Measurements from ENCODE around the gene FAM221B. TPM values are rescaled to one million over a fixed set of nuclear protein-coding genes. Genes with fewer than 3 reads are reported as not detected.
A peak's percentile ranks its signal among the peaks of the same experiment; 100 is the strongest.

FAM221B gene
- total RNA-seq, 4 donors from 2014 or later: not detected

GRCh38 chr9:35852267-35852815 is 23.8 kb upstream of the FAM221B start:
- ATAC-seq: no peak
- TF ChIP-seq, protein P1, sequence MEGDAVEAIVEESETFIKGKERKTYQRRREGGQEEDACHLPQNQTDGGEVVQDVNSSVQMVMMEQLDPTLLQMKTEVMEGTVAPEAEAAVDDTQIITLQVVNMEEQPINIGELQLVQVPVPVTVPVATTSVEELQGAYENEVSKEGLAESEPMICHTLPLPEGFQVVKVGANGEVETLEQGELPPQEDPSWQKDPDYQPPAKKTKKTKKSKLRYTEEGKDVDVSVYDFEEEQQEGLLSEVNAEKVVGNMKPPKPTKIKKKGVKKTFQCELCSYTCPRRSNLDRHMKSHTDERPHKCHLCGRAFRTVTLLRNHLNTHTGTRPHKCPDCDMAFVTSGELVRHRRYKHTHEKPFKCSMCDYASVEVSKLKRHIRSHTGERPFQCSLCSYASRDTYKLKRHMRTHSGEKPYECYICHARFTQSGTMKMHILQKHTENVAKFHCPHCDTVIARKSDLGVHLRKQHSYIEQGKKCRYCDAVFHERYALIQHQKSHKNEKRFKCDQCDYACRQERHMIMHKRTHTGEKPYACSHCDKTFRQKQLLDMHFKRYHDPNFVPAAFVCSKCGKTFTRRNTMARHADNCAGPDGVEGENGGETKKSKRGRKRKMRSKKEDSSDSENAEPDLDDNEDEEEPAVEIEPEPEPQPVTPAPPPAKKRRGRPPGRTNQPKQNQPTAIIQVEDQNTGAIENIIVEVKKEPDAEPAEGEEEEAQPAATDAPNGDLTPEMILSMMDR (IDR thresholded peaks at IDR 0.05): no peak
- TF ChIP-seq POLR2A (IDR thresholded peaks at IDR 0.05) (no peak), POLR2AphosphoS5 (IDR thresholded peaks at IDR 0.05) (no peak)
- H3K4me1 ChIP-seq: peaks cover 2 to 16% (median 4%) of the 10 kb centered on the region in 3 donors
- no peaks in the 10 kb centered on the region for H3K9me3 ChIP-seq
- H3K27ac ChIP-seq: no peak overlapping the region
- H3K36me3 ChIP-seq: peaks cover 0 to 49% of the 10 kb centered on the region in 2 donors
- no peak overlapping the region for H3K4me3 ChIP-seq
- 83% methylated on average over 1 of the region's 2 CpGs; no CpG with 5 or more reads in 1 of the 2 donors for WGBS, 2 donors (ENCODE audit: low coverage in 1 of 2)
- no peaks in the 10 kb centered on the region for H3K27me3 ChIP-seq

DNA sequence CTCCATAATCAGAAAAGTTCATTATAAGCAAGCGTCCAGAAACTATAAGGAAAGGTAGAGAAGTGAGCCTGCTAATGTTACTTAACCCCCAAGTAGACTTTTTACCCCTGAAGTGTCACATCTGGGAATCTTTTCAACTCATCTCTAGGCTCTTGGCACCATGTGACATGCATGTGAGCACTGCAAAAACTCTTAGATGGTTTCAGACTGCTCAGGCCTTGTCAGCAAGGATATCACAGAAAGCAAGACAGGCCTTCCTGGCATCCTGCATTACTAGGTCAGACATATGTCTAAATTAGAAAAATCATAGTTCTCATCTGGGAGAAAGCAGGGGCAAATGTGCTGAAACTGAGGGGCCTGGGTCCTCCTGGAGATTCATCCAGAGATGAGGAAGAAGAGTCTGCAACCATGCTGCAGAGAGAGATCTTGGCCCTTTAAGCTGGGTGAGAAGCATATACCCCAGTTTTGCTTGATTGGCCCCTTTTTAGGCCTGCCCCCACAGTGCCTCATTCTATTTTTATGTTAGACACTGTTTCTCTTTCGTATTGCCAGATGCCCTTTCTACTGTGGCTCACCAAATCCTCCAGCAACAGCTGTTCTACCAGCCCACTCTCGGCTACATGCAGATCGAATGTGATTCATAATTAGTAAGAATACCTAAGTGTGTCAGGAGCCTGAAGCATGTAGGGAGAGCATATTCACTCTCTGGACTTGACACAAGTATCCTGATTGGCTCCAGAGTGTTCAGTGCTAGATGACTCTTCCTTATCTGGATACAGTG is 19.4 kb upstream of the FAM221B start:
- H3K27ac ChIP-seq: peak overlapping the region; percentile 14 to 83 (median 80)
- peaks cover 0 to 34% of the 10 kb centered on the region in 2 donors for H3K36me3 ChIP-seq
- no peak overlapping the region for H3K4me3 ChIP-seq
- no peak for TF ChIP-seq POLR2A (IDR thresholded peaks at IDR 0.05)
- peak; percentile 68 for TF ChIP-seq POLR2AphosphoS5 (IDR thresholded peaks at IDR 0.05)
- TF ChIP-seq, protein P1 (IDR thresholded peaks at IDR 0.05): no peak
- no peak for TF ChIP-seq EP300 (IDR thresholded peaks at IDR 0.05)
- WGBS, 2 donors (ENCODE audit: low coverage in 1 of 2): 35 to 62% methylated on average over 2 to 4 of the region's 4 CpGs
- no peaks in the 10 kb centered on the region for H3K9me3 ChIP-seq
- H3K27me3 ChIP-seq: no peaks in the 10 kb centered on the region
- ATAC-seq: peak; percentile 28
- peaks cover 4 to 58% (median 28%) of the 10 kb centered on the region in 3 donors for H3K4me1 ChIP-seq

DNA sequence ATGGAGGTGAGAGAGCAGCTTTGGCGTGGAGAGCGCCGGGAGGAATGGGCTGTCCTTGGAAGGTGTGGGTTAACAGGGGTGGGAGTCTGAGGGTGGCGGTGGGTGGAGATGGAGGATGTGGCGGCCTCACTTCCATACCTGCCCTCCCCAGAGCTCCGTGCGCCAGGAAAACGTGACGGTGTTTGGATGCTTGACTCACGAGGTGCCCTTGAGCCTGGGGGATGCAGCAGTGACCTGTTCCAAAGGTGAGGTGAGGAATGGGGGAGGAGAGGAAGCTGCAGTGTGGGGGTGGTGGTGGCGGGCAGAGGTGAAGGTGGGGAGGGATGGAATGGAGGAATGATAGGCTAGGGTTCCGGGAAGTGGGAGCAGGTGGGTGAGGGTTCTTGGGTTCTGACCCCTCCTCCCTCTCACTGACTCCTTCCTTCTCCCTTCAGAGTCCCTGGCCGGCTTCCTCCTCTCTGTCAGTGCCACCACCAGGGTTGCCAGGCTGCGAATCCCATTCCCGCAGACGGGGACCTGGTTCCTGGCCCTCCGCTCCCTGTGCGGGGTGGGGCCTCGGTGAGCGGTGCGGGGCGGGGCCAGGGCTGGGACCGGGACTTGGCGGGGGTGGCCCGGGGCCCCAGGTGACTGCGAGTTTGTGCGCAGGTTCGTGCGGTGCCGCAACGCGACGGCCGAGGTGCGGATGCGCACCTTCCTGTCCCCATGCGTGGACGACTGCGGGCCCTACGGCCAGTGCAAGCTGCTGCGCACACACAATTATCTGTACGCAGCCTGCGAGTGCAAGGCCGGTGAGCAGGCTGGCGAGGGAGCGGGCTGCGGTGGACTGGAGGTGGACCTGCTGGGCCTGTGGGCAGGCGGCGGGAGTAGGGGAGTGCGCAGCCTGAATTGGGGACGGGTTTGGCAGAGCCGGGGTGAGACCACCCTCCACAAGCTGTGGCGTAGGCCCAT is 17.6 kb upstream of the FAM221B start:
- H3K4me3 ChIP-seq: peak overlapping the region in 1 of 2 donors; percentile 13
- peaks cover 0 to 36% of the 10 kb centered on the region in 2 donors for H3K36me3 ChIP-seq
- 53 to 65% methylated on average over 13 to 15 of the region's 53 CpGs for WGBS, 2 donors (ENCODE audit: low coverage in 1 of 2)
- peak overlapping the region; percentile 74 to 86 (median 82) for H3K27ac ChIP-seq
- ATAC-seq: no peak
- H3K27me3 ChIP-seq: no peaks in the 10 kb centered on the region
- peaks cover 4 to 68% (median 28%) of the 10 kb centered on the region in 3 donors for H3K4me1 ChIP-seq
- H3K9me3 ChIP-seq: no peaks in the 10 kb centered on the region
- TF ChIP-seq POLR2AphosphoS5 (IDR thresholded peaks at IDR 0.05) (no peak), EP300 (IDR thresholded peaks at IDR 0.05) (no peak), POLR2A (IDR thresholded peaks at IDR 0.05) (no peak)
- TF ChIP-seq, protein P1 (IDR thresholded peaks at IDR 0.05): no peak

DNA sequence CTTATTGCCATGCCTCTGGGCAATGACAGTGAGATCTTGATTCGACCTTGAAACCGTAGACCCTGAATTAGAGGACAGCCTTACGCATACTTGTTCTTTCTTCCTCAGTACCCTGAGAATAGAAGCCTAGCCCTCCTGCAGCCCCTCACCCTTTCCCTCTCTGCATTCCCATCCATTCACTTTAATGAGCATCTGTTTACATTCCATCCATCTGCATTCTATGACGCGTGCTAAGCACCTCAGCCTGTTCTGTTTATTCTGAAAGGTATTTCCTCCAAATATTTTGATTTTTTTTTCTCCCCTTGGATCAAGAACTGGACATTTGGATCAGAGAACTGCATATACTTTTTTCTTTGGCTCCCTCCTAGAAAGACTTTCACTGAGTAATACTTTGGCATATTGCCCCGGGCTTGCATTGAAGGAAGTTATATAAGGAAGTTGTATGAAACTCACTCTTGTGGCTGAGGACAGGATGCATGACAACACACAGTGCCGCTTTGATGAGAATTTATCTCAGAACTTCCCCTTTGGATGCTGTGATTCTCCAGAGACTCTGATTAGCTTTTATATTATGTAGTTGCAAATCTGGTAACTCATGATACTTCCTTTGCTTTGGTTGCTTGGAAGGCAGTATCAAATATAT is 16.2 kb upstream of the FAM221B start:
- peak; percentile 66 for ATAC-seq
- no peaks in the 10 kb centered on the region for H3K27me3 ChIP-seq
- H3K4me1 ChIP-seq: peaks cover 4 to 65% (median 28%) of the 10 kb centered on the region in 3 donors
- WGBS, 2 donors (ENCODE audit: low coverage in 1 of 2): 0 to 18% methylated on average over 4 to 7 of the region's 7 CpGs
- no peak overlapping the region for H3K4me3 ChIP-seq
- peaks cover 0 to 37% of the 10 kb centered on the region in 2 donors for H3K36me3 ChIP-seq
- H3K9me3 ChIP-seq: no peaks in the 10 kb centered on the region
- TF ChIP-seq, protein P1 (IDR thresholded peaks at IDR 0.05): no peak
- TF ChIP-seq POLR2AphosphoS5 (IDR thresholded peaks at IDR 0.05): peak; percentile 59
- peak overlapping the region; percentile 74 to 86 (median 82) for H3K27ac ChIP-seq
